Activated naive CD8-positive, alpha-beta T cell treated with anti-CD3 and anti-CD28 coated beads, Interleukin-2, amount 10 ng/mL, durations not matched to agents 7 days and 5 days (primary cell): ENCODE measurements around the gene RPS6KA5. TPM values are rescaled to one million over a fixed set of nuclear protein-coding genes. Genes with fewer than 3 reads are reported as not detected.
"Not testable (repeated sequence)": the region's sequence is repeated elsewhere in the genome, so short reads cannot be mapped to it uniquely, and the experiment has no call there.

Source experiments
- ATAC-seq: fragments of 150-1000 bp; cut with Tn5 transposase; one replicate; pipeline ENCODE4 v1.10.0; 2021; ENCODE audit warnings: low read depth, moderate library complexity
- POLR2A ChIA-PET: fragments of 350-600 bp; sonication (Branson Sonifier 250); formaldehyde crosslinking; loops from one replicate; lab custom pipeline; 2021; ENCODE audit warnings: antibody characterized with exemption; lab: Charles Lee
- DNase-seq: peaks from one replicate; pipeline ENCODE4 v3.0.0; 2021
- H3K27ac Mint-ChIP-seq: one replicate; pipeline ENCODE4 v1.8.0; 2022; ENCODE audit warnings: mild to moderate bottlenecking, mixed read lengths
- H3K27me3 Mint-ChIP-seq: one replicate; pipeline ENCODE4 v1.8.0; 2022; ENCODE audit warnings: mild to moderate bottlenecking, moderate library complexity, mixed read lengths
- H3K36me3 Mint-ChIP-seq: one replicate; pipeline ENCODE4 v1.8.0; 2021; ENCODE audit warnings: mild to moderate bottlenecking, mixed read lengths
- H3K4me1 Mint-ChIP-seq: one replicate; pipeline ENCODE4 v1.8.0; 2021; ENCODE audit warnings: mixed read lengths
- H3K4me3 Mint-ChIP-seq: one replicate; pipeline ENCODE4 v1.8.0; 2022; ENCODE audit warnings: mild to moderate bottlenecking, moderate library complexity, mixed read lengths
- H3K9me3 Mint-ChIP-seq: one replicate; pipeline ENCODE4 v1.8.0; 2021; ENCODE audit warnings: mixed read lengths
- total RNA-seq, 2 experiments: library from RNA; stranded (reverse); gene quantifications; one replicate each; pipeline ENCODE4 v1.2.3, GENCODE V29; 2021

RPS6KA5 gene
- 10 to 100 TPM; 45.3 to 48.1 TPM for total RNA-seq

GRCh38 chr14:91060351-91061055 lies at the start of gene RPS6KA5:
Gene RPS6KA5, minus strand, starts transcription at chr14:91060641. Its CDS starts 207 bp downstream, at chr14:91060434.
- POLR2A ChIA-PET: interaction anchor here (0.6 to 5.4 kb wide), 21 partner anchors 9 to 676 kb away, joined by 3 to 37 read pairs (median 4); partner anchors contain the start of gene GPR68
- Mint-ChIP-seq H3K27ac (peak within 1 kb of the TSS; percentile 72), H3K36me3 (peaks cover 40% of the 10 kb centered on the region), H3K4me1 (peaks cover 53% of the 10 kb centered on the region), H3K4me3 (peak within 1 kb of the TSS; percentile 90), H3K27me3 (no peaks in the 10 kb centered on the region), H3K9me3 (no peaks in the 10 kb centered on the region)
- peak; percentile 85 for ATAC-seq
- DNase-seq: peak; percentile 98

- peaks cover 41% of the 10 kb centered on the region for H3K4me1 Mint-ChIP-seq
- H3K9me3 Mint-ChIP-seq: no peaks in the 10 kb centered on the region
- H3K27me3 Mint-ChIP-seq: no peaks in the 10 kb centered on the region
- peak; percentile 44 for DNase-seq
- no peak for ATAC-seq
- POLR2A ChIA-PET: no interaction called here
- peak overlapping the region; percentile 37 for H3K4me3 Mint-ChIP-seq
- peaks cover 8% of the 10 kb centered on the region for H3K36me3 Mint-ChIP-seq
- peak overlapping the region; percentile 79 for H3K27ac Mint-ChIP-seq
Measured at GRCh38 chr14:91108941-91109611, 48.6 kb upstream of the RPS6KA5 start.

GRCh38 chr14:91103116-91103515 lies 42.7 kb upstream of the RPS6KA5 start:
- Mint-ChIP-seq H3K4me1 (peaks cover 9% of the 10 kb centered on the region), H3K36me3 (peaks cover 11% of the 10 kb centered on the region), H3K4me3 (no peak overlapping the region), H3K27me3 (no peaks in the 10 kb centered on the region), H3K27ac (peak overlapping the region; percentile 28), H3K9me3 (no peaks in the 10 kb centered on the region)
- POLR2A ChIA-PET: no interaction called here
- ATAC-seq: no peak
- no peak for DNase-seq

GRCh38 chr14:91100102-91100501 lies 39.7 kb upstream of the RPS6KA5 start:
- no peak overlapping the region for H3K4me3 Mint-ChIP-seq
- H3K4me1 Mint-ChIP-seq: peaks cover 3% of the 10 kb centered on the region
- H3K36me3 Mint-ChIP-seq: peaks cover 11% of the 10 kb centered on the region
- ATAC-seq: no peak
- H3K9me3 Mint-ChIP-seq: peaks cover 2% of the 10 kb centered on the region
- no peak overlapping the region for H3K27ac Mint-ChIP-seq
- DNase-seq: no peak
- POLR2A ChIA-PET: no interaction called here
- H3K27me3 Mint-ChIP-seq: no peaks in the 10 kb centered on the region

GRCh38 chr14:91098591-91098990 lies 38.1 kb upstream of the RPS6KA5 start:
- ATAC-seq: no peak
- POLR2A ChIA-PET: interaction anchor here (1.0 to 1.1 kb wide), 2 partner anchors 9 to 38 kb away, joined by 3 to 4 read pairs; partner anchors contain the start of gene RPS6KA5
- peaks cover 3% of the 10 kb centered on the region for H3K4me1 Mint-ChIP-seq
- H3K27me3 Mint-ChIP-seq: no peaks in the 10 kb centered on the region
- no peak for DNase-seq
- H3K9me3 Mint-ChIP-seq: peaks cover 2% of the 10 kb centered on the region
- H3K27ac Mint-ChIP-seq: no peak overlapping the region
- H3K36me3 Mint-ChIP-seq: peaks cover 10% of the 10 kb centered on the region
- H3K4me3 Mint-ChIP-seq: no peak overlapping the region

GRCh38 chr14:91097657-91098056 lies 37.2 kb upstream of the RPS6KA5 start:
- H3K27ac Mint-ChIP-seq, H3K9me3 Mint-ChIP-seq: not testable (repeated sequence)

GRCh38 chr14:91095178-91095577 lies 34.7 kb upstream of the RPS6KA5 start:
- POLR2A ChIA-PET: interaction anchor here (1.1 kb wide), 1 partner anchor 12 kb away, joined by 4 read pairs; no protein-coding TSS in a partner anchor
- DNase-seq (no peak), ATAC-seq (no peak)
- Mint-ChIP-seq H3K27ac (no peak overlapping the region), H3K4me3 (no peak overlapping the region), H3K27me3 (no peaks in the 10 kb centered on the region), H3K4me1 (peaks cover 3% of the 10 kb centered on the region), H3K9me3 (peaks cover 2% of the 10 kb centered on the region), H3K36me3 (peaks cover 8% of the 10 kb centered on the region)

More at GRCh38 chr14:91097657-91098056, 37.2 kb upstream of the RPS6KA5 start:
- not testable (repeated sequence) for H3K4me1 Mint-ChIP-seq, DNase-seq, ATAC-seq, H3K4me3 Mint-ChIP-seq, H3K36me3 Mint-ChIP-seq, H3K27me3 Mint-ChIP-seq
- POLR2A ChIA-PET: interaction anchor here (0.7 to 1.4 kb wide), 4 partner anchors 10 to 1489 kb away, joined by 3 to 4 read pairs (median 4); partner anchors contain the start of genes DGLUCY and RPS6KA5

GRCh38 chr14:91094772-91095171 lies 34.3 kb upstream of the RPS6KA5 start:
- POLR2A ChIA-PET: interaction anchor here (0.5 to 1.1 kb wide), 3 partner anchors 12 to 19 kb away, joined by 4 to 6 read pairs (median 4); partner anchors contain the start of gene DGLUCY

GRCh38 chr14:91093743-91094472 lies 33.5 kb upstream of the RPS6KA5 start:
- POLR2A ChIA-PET: interaction anchor here (0.5 to 1.1 kb wide), 3 partner anchors 11 to 20 kb away, joined by 4 to 6 read pairs (median 4); partner anchors contain the start of gene DGLUCY
- DNase-seq, H3K4me1 Mint-ChIP-seq: not testable (repeated sequence)

More at GRCh38 chr14:91094772-91095171, 34.3 kb upstream of the RPS6KA5 start:
- ATAC-seq: no peak
- Mint-ChIP-seq H3K4me1 (peaks cover 6% of the 10 kb centered on the region), H3K4me3 (no peak overlapping the region), H3K27me3 (no peaks in the 10 kb centered on the region), H3K36me3 (peaks cover 8% of the 10 kb centered on the region), H3K27ac (no peak overlapping the region), H3K9me3 (peaks cover 2% of the 10 kb centered on the region)
- DNase-seq: no peak

GRCh38 chr14:91092073-91092472 lies 31.6 kb upstream of the RPS6KA5 start:
- ATAC-seq: no peak

More at GRCh38 chr14:91093743-91094472, 33.5 kb upstream of the RPS6KA5 start:
- ATAC-seq, H3K4me3 Mint-ChIP-seq, H3K36me3 Mint-ChIP-seq, H3K27me3 Mint-ChIP-seq, H3K27ac Mint-ChIP-seq, H3K9me3 Mint-ChIP-seq: not testable (repeated sequence)

GRCh38 chr14:91090743-91091142 lies 30.3 kb upstream of the RPS6KA5 start:
- POLR2A ChIA-PET: interaction anchor here (0.6 to 1.1 kb wide), 2 partner anchors 10 to 12 kb away, joined by 3 read pairs; no protein-coding TSS in a partner anchor
- Mint-ChIP-seq H3K4me3 (no peak overlapping the region), H3K36me3 (peaks cover 7% of the 10 kb centered on the region), H3K4me1 (peaks cover 18% of the 10 kb centered on the region), H3K27ac (no peak overlapping the region), H3K27me3 (no peaks in the 10 kb centered on the region), H3K9me3 (no peaks in the 10 kb centered on the region)
- ATAC-seq (no peak), DNase-seq (no peak)

More at GRCh38 chr14:91092073-91092472, 31.6 kb upstream of the RPS6KA5 start:
- POLR2A ChIA-PET: no interaction called here
- Mint-ChIP-seq H3K9me3 (no peaks in the 10 kb centered on the region), H3K27me3 (no peaks in the 10 kb centered on the region), H3K4me3 (no peak overlapping the region), H3K4me1 (peaks cover 15% of the 10 kb centered on the region), H3K36me3 (peaks cover 8% of the 10 kb centered on the region), H3K27ac (peak overlapping the region; percentile 26)
- DNase-seq: no peak

- H3K36me3 Mint-ChIP-seq: peaks cover 8% of the 10 kb centered on the region
- no peak overlapping the region for H3K4me3 Mint-ChIP-seq
- peaks cover 2% of the 10 kb centered on the region for H3K9me3 Mint-ChIP-seq
- peak overlapping the region; percentile 23 for H3K27ac Mint-ChIP-seq
- H3K4me1 Mint-ChIP-seq: peaks cover 18% of the 10 kb centered on the region
- POLR2A ChIA-PET: interaction anchor here (1.1 kb wide), 1 partner anchor 9 kb away, joined by 3 read pairs; no protein-coding TSS in a partner anchor
- ATAC-seq (no peak), DNase-seq (no peak)
- H3K27me3 Mint-ChIP-seq: no peaks in the 10 kb centered on the region
Measured at GRCh38 chr14:91089958-91090535, 29.6 kb upstream of the RPS6KA5 start.
